ENCODE data around the gene VPS35L. TPM values are rescaled to one million over a fixed set of nuclear protein-coding genes. Genes with fewer than 3 reads are reported as not detected.
A peak's percentile ranks its signal among the peaks of the same experiment; 100 is the strongest.

Gene VPS35L
- total and polyA plus RNA-seq, 2 donors (not counting 1 experiment from before 2014, with no cell fraction given) = 17.5 to 62.1 TPM

DNA sequence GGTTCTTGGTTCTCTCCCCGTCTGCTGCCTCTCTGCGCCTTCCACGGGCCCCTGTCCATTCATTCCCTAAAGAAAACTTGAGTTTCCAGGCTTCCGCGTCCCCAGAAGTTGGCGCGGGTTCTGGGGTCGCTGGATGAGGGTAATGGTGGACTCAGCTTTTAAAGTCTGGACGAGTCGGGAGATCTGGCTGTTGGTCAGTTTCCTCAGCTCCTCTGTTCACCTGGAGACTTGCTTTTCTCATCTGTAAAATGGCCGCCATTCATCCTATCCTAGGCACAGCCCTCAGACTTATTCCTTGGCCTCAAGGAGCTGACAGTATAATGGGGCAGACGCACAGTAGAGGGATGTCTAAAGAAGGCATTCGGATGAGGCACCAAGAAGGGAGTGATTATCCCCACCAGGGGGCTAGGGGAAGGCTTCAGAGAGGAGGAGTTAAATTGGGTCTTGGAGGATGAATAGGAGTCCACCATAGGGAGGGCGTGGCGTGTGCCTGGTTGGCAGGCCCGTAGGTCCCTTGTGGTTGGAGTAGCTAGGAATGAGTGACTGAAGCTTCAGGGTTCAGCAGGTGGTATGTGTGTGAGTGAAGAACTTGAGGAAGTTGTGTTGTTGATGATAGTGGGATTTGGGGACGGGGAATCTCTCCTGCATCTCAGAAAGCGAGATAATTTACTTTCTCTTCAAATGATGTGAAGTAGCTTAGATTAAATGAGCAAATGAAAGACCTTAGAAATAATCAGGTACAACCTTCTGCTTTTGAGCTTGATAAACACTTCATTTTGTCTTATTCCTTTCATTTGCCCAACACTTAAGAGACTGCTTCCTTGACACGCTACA is 652 bp downstream of the VPS35L start:
- peak overlapping the region; percentile 68 to 92 (median 87) for H3K4me3 ChIP-seq (ENCODE audit: control extremely low read depth in 1 of 5, extremely low read depth in 1 of 5, insufficient read depth in 1 of 5, low read depth in 2 of 5, low read length in 4 of 5)
- WGBS (ENCODE audit: insufficient coverage) = 28% methylated on average over 14 of the region's 19 CpGs
- H3K9me3 ChIP-seq (ENCODE audit: control extremely low read depth in 1 of 3, control insufficient read depth in 2 of 3, insufficient read depth in 1 of 3, low read length in 2 of 3) = peaks cover 0 to 7% (median 0%) of the 10 kb centered on the region in 3 donors
- Mint-ChIP-seq H3K27ac (peak overlapping the region; percentile 93), H3K27me3 (no peaks in the 10 kb centered on the region), H3K4me1 (peaks cover 24% of the 10 kb centered on the region), H3K9me3 (ENCODE audit: insufficient read depth) (no peaks in the 10 kb centered on the region), H3K4me3 (peak overlapping the region; percentile 93)
- peaks cover 13% of the 10 kb centered on the region for H3K79me2 ChIP-seq (ENCODE audit: control insufficient read depth, insufficient read depth, low read length)
- ChIA-PET CTCF (interaction anchor here (0.9 to 6.3 kb wide), 16 partner anchors 10 to 830 kb away, joined by 3 to 55 read pairs (median 7); partner anchors contain the start of genes CCP110, GDE1, GPRC5B and IQCK), POLR2A (interaction anchor here (0.7 to 3.3 kb wide), 9 partner anchors 32 to 755 kb away, joined by 3 to 19 read pairs (median 4); partner anchors contain the start of genes ARL6IP1, CCP110, COQ7 and IQCK)
- peaks cover 7 to 19% of the 10 kb centered on the region in 2 donors for H3K4me1 ChIP-seq (ENCODE audit: control insufficient read depth in 2 of 2, insufficient read depth in 2 of 2, low read length in 2 of 2)
- H3K36me3 ChIP-seq (replicated peaks in 1 of 2; ENCODE audit: control extremely low read depth in 1 of 2, control insufficient read depth in 1 of 2, extremely low read depth in 1 of 2, insufficient read depth in 2 of 2, low read length in 1 of 2) = no peaks in the 10 kb centered on the region
- H4K20me1 ChIP-seq (ENCODE audit: control insufficient read depth, insufficient read depth, low read length, poor library complexity, severe bottlenecking) = peaks cover 3% of the 10 kb centered on the region
- peak overlapping the region; percentile 98 for H2AFZ ChIP-seq (ENCODE audit: insufficient read depth, low read depth, low read length, poor library complexity, severe bottlenecking)
- peak overlapping the region; percentile 86 for H3K9ac ChIP-seq (ENCODE audit: low read length)
- peak overlapping the region; percentile 81 to 88 for H3K27ac ChIP-seq (ENCODE audit: low read length in 2 of 2)
- H3K27me3 ChIP-seq (replicated peaks in 1 of 4; ENCODE audit: control extremely low read depth in 1 of 4, control insufficient read depth in 3 of 4, insufficient read depth in 4 of 4, low read length in 3 of 4) = no peaks in the 10 kb centered on the region
- ATAC-seq (ENCODE audit: low read depth) (no peak), DNase-seq (peak; percentile 57)
- peak overlapping the region; percentile 87 for H3K4me2 ChIP-seq (replicated peaks; ENCODE audit: low read depth, low read length, poor library complexity, severe bottlenecking)
- intact Hi-C loops (cut with micrococcal nuclease) = loop anchor here (1.0 to 10.0 kb wide), 6 partner anchors 33 to 1349 kb away; partner anchors contain the start of genes ARL6IP1, CCP110, DCUN1D3 and IQCK
- TF ChIP-seq EZH2 (IDR thresholded peaks at IDR 0.05; ENCODE audit: borderline replicate concordance, insufficient read depth, low read depth, low read length, poor library complexity, severe bottlenecking) = no peak
- TF ChIP-seq, protein P1, sequence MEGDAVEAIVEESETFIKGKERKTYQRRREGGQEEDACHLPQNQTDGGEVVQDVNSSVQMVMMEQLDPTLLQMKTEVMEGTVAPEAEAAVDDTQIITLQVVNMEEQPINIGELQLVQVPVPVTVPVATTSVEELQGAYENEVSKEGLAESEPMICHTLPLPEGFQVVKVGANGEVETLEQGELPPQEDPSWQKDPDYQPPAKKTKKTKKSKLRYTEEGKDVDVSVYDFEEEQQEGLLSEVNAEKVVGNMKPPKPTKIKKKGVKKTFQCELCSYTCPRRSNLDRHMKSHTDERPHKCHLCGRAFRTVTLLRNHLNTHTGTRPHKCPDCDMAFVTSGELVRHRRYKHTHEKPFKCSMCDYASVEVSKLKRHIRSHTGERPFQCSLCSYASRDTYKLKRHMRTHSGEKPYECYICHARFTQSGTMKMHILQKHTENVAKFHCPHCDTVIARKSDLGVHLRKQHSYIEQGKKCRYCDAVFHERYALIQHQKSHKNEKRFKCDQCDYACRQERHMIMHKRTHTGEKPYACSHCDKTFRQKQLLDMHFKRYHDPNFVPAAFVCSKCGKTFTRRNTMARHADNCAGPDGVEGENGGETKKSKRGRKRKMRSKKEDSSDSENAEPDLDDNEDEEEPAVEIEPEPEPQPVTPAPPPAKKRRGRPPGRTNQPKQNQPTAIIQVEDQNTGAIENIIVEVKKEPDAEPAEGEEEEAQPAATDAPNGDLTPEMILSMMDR (IDR thresholded peaks at IDR 0.05) = no peak
